WI38 (cell line): Measurements from ENCODE around the gene KLHL14.

Source experiments
- H3K4me3 ChIP-seq: 2 replicates; pipeline ENCODE4 v1.5.1; 2011; ENCODE audit warnings: low read depth, mild to moderate bottlenecking, control low read depth, low read length
- CTCF ChIP-seq: IDR thresholded peaks from 2 replicates; pipeline ENCODE4 v1.5.1; 2012; ENCODE audit warnings: low read depth, mild to moderate bottlenecking, control low read depth, low read length

KLHL14 gene

GRCh38 chr18:32735781-32736180, 37.0 kb downstream of the KLHL14 start:
- no peak for TF ChIP-seq CTCF
- no peak overlapping the region for H3K4me3 ChIP-seq

- no peak for TF ChIP-seq CTCF
- no peak overlapping the region for H3K4me3 ChIP-seq
Observed at GRCh38 chr18:32734442-32734841, 38.4 kb downstream of the KLHL14 start.

- no peak overlapping the region for H3K4me3 ChIP-seq
Observed at GRCh38 chr18:32732165-32732564, 40.7 kb downstream of the KLHL14 start.

GRCh38 chr18:32730620-32731091, 42.2 kb downstream of the KLHL14 start:
- no peak for TF ChIP-seq CTCF
- H3K4me3 ChIP-seq = no peak overlapping the region

More at GRCh38 chr18:32732165-32732564, 40.7 kb downstream of the KLHL14 start:
- no peak for TF ChIP-seq CTCF

GRCh38 chr18:32730068-32730467, 42.8 kb downstream of the KLHL14 start:
- no peak for TF ChIP-seq CTCF
- H3K4me3 ChIP-seq = no peak overlapping the region

GRCh38 chr18:32724071-32724749, 48.6 kb downstream of the KLHL14 start:
- no peak for TF ChIP-seq CTCF

GRCh38 chr18:32722279-32722678, 50.5 kb downstream of the KLHL14 start:
- no peak for TF ChIP-seq CTCF
- H3K4me3 ChIP-seq = no peak overlapping the region

More at GRCh38 chr18:32724071-32724749, 48.6 kb downstream of the KLHL14 start:
- no peak overlapping the region for H3K4me3 ChIP-seq
